Liver (tissue), 9 donors: Measurements from ENCODE around the gene KPNA6. TPM values are rescaled to one million over a fixed set of nuclear protein-coding genes. Genes with fewer than 3 reads are reported as not detected.

ENCODE experiments used
- DNase-seq: peaks from one replicate; pipeline ENCODE4 v3.0.0-alpha.2; 2017; ENCODE audit warnings: low spot score
- H3K27ac ChIP-seq, 2 donors: one replicate each; pipeline ENCODE4 v1.7.0; 2013; ENCODE audit warnings: inconsistent platforms in 2 of 2, low read length in 2 of 2, control low read depth in 1 of 2, low read depth in 1 of 2, mild to moderate bottlenecking in 1 of 2
- H3K27me3 ChIP-seq, 4 donors: one replicate each; pipeline versions ENCODE4 v1.6.1 to v1.7.0; 2013; ENCODE audit warnings: low read length in 3 of 4, inconsistent platforms in 1 of 4, mild to moderate bottlenecking in 1 of 4, moderate library complexity in 1 of 4; ENCODE audit not compliant: control insufficient read depth in 4 of 4, insufficient read depth in 4 of 4
- H3K36me3 ChIP-seq, 4 donors: one replicate each; pipeline versions ENCODE4 v1.6.1 to v1.7.0; 2013; ENCODE audit warnings: low read length in 3 of 4, mild to moderate bottlenecking in 3 of 4, low read depth in 1 of 4, moderate library complexity in 1 of 4; ENCODE audit not compliant: control insufficient read depth in 4 of 4, insufficient read depth in 3 of 4
- H3K4me1 ChIP-seq, 4 donors: one replicate each; pipeline versions ENCODE4 v1.6.1 to v1.7.0; 2013; ENCODE audit warnings: low read length in 3 of 4, mild to moderate bottlenecking in 3 of 4, moderate library complexity in 1 of 4; ENCODE audit not compliant: control insufficient read depth in 4 of 4, insufficient read depth in 4 of 4
- H3K4me3 ChIP-seq, 3 donors: one replicate each; pipeline versions ENCODE4 v1.6.1 to v1.7.0; 2013; ENCODE audit warnings: low read length in 3 of 3, control low read depth in 1 of 3, low read depth in 1 of 3, mild to moderate bottlenecking in 1 of 3
- H3K9ac ChIP-seq, 2 donors: one replicate each; pipeline ENCODE4 v1.7.0; 2013; ENCODE audit warnings: low read length in 2 of 2, mild to moderate bottlenecking in 2 of 2, moderate library complexity in 2 of 2, control low read depth in 1 of 2, low read depth in 1 of 2
- H3K9me3 ChIP-seq, 4 donors: one replicate each; pipeline versions ENCODE4 v1.6.1 to v1.7.0; 2013; ENCODE audit warnings: low read length in 3 of 4; ENCODE audit not compliant: control insufficient read depth in 4 of 4
- ATF3 ChIP-seq: IDR thresholded peaks from 2 replicates; pipeline ENCODE4 v1.6.1; 2016; ENCODE audit warnings: antibody characterized with exemption
- CTCF ChIP-seq: fragments of 150-350 bp; IDR thresholded peaks from 2 replicates; pipeline ENCODE4 v1.5.1; 2017; ENCODE audit warnings: improper control_type of control experiment, low read depth, low read length; ENCODE audit not compliant: missing input control
- FOXA2 ChIP-seq: IDR thresholded peaks from 2 replicates; pipeline ENCODE4 v1.6.1; 2016; ENCODE audit warnings: antibody characterized with exemption
- GABPA ChIP-seq, 2 donors: IDR thresholded peaks in 1 of 2; conservative IDR thresholded peaks in 1 of 2; 2 replicates each; pipeline ENCODE4 v1.6.1; 2016; ENCODE audit warnings: antibody characterized with exemption in 2 of 2, mild to moderate bottlenecking in 1 of 2, moderate library complexity in 1 of 2
- HNF4A ChIP-seq, 2 donors: conservative IDR thresholded peaks; 2 replicates each; pipeline ENCODE4 v1.6.1; 2016; ENCODE audit warnings: antibody characterized with exemption in 2 of 2, mild to moderate bottlenecking in 2 of 2
- HNF4G ChIP-seq: IDR thresholded peaks from 2 replicates; pipeline ENCODE4 v1.6.1; 2016; ENCODE audit warnings: antibody characterized with exemption
- JUND ChIP-seq, 2 donors: IDR thresholded peaks; 2 replicates each; pipeline ENCODE4 v1.6.1; 2016; ENCODE audit warnings: antibody characterized with exemption in 2 of 2
- MAX ChIP-seq: IDR thresholded peaks from 2 replicates; pipeline ENCODE4 v1.6.1; 2016; ENCODE audit warnings: antibody characterized with exemption
- NR2F2 ChIP-seq: IDR thresholded peaks from 2 replicates; pipeline ENCODE4 v1.6.1; 2016; ENCODE audit warnings: antibody characterized with exemption
- RAD21 ChIP-seq, 2 donors: IDR thresholded peaks; 2 replicates each; pipeline ENCODE4 v1.6.1; 2016; ENCODE audit warnings: antibody characterized with exemption in 2 of 2, mild to moderate bottlenecking in 2 of 2
- RXRA ChIP-seq, 2 donors: IDR thresholded peaks; 2 replicates each; pipeline ENCODE4 v1.6.1; 2017 to 2018; ENCODE audit warnings: antibody characterized with exemption in 2 of 2, mild to moderate bottlenecking in 1 of 2
- SP1 ChIP-seq: IDR thresholded peaks from 2 replicates; pipeline ENCODE4 v1.6.1; 2018; ENCODE audit warnings: antibody characterized with exemption, mild to moderate bottlenecking
- TAF1 ChIP-seq: conservative IDR thresholded peaks from 2 replicates; pipeline ENCODE4 v1.6.1; 2016; ENCODE audit warnings: antibody characterized with exemption, mild to moderate bottlenecking
- YY1 ChIP-seq: IDR thresholded peaks from 2 replicates; pipeline ENCODE4 v1.6.1; 2016; ENCODE audit warnings: antibody characterized with exemption, mild to moderate bottlenecking
- ZBTB33 ChIP-seq: IDR thresholded peaks from 2 replicates; pipeline ENCODE4 v1.6.1; 2016; ENCODE audit warnings: antibody characterized with exemption
- WGBS: extraction: QIAGEN DNeasy Blood & Tissue Kit; methylation state at CpG from one replicate; pipeline ENCODE4 v1.1.7; 2013; 5-methylcytosine and 5-hydroxymethylcytosine counted together
- polyA plus RNA-seq, 2 donors: library from polyadenylated mRNA; stranded (reverse) in 1 of 2; unstranded in 1 of 2; fragments of 200-250 nt in 1 of 2; fragments of >200 nt in 1 of 2; fragmentation: Nextera tagmentation in 1 of 2; extraction: Ambion mirVana in 1 of 2; gene quantifications; one replicate each; pipeline versions ENCODE4 v1.2.1 to v1.2.3, GENCODE V29; 2013 to 2015
- total RNA-seq, 2 donors: library from RNA; depleted of rRNA; stranded (reverse); fragments of >200 nt; gene quantifications; one replicate each; pipeline ENCODE4 v1.2.3, GENCODE V29; 2014
- donor health status: healthy.
- donor health status: healthy.
- donor health status: healthy.
- donor health status: healthy.
- donor health status: healthy.

KPNA6 gene
- total and polyA plus RNA-seq, 4 donors: 9.3 to 23.2 (median 16.7) TPM

- Histone ChIP-seq H3K4me1 (peaks cover 0 to 34% (median 20%) of the 10 kb centered on the region in 4 donors), H3K36me3 (peaks cover 10 to 40% (median 31%) of the 10 kb centered on the region in 4 donors), H3K9ac (no peak overlapping the region), H3K27me3 (no peaks in the 10 kb centered on the region), H3K4me3 (no peak overlapping the region), H3K9me3 (no peaks in the 10 kb centered on the region), H3K27ac (no peak overlapping the region)
- no peak for DNase-seq
- TF ChIP-seq FOXA2: no peak
- no peak for TF ChIP-seq TAF1
- TF ChIP-seq CTCF: no peak
- no peak for TF ChIP-seq GABPA (IDR thresholded peaks at IDR 0.05 in 1 of 2, conservative IDR thresholded peaks at IDR 0.05 in 1 of 2)
- no peak for TF ChIP-seq ATF3
- TF ChIP-seq ZBTB33: no peak
- no peak for TF ChIP-seq YY1
- TF ChIP-seq RAD21 (IDR thresholded peaks at IDR 0.05): no peak
- no peak for TF ChIP-seq SP1
- TF ChIP-seq JUND (IDR thresholded peaks at IDR 0.05): no peak
- TF ChIP-seq RXRA (IDR thresholded peaks at IDR 0.05): no peak
- TF ChIP-seq NR2F2: no peak
- TF ChIP-seq MAX: no peak
- no peak for TF ChIP-seq HNF4A (conservative IDR thresholded peaks at IDR 0.05)
- WGBS: 91% methylated on average over 3 of the region's 3 CpGs
Measured at GRCh38 chr1:32198237-32199042, 90.6 kb downstream of the KPNA6 start.

GRCh38 chr1:32199043-32199716 lies 91.3 kb downstream of the KPNA6 start:
- H3K27ac ChIP-seq: no peak overlapping the region
- no peaks in the 10 kb centered on the region for H3K9me3 ChIP-seq
- TF ChIP-seq GABPA (IDR thresholded peaks at IDR 0.05 in 1 of 2, conservative IDR thresholded peaks at IDR 0.05 in 1 of 2): no peak
- TF ChIP-seq SP1: no peak
- TF ChIP-seq ZBTB33: no peak
- TF ChIP-seq CTCF: no peak
- no peak for TF ChIP-seq HNF4G
- TF ChIP-seq RAD21 (IDR thresholded peaks at IDR 0.05): no peak
- WGBS: 79% methylated on average over 4 of the region's 4 CpGs
- H3K36me3 ChIP-seq: peaks cover 10 to 33% (median 27%) of the 10 kb centered on the region in 4 donors
- peaks cover 0 to 34% (median 20%) of the 10 kb centered on the region in 4 donors for H3K4me1 ChIP-seq
- H3K27me3 ChIP-seq: no peaks in the 10 kb centered on the region
- DNase-seq: no peak
- no peak overlapping the region for H3K4me3 ChIP-seq
- no peak overlapping the region for H3K9ac ChIP-seq
